HG03159 (cell line): Measurements from ENCODE around the gene DHX15.
"Not testable (repeated sequence)": the region's sequence is repeated elsewhere in the genome, so short reads cannot be mapped to it uniquely, and the experiment has no call there.

Source experiments
- ATAC-seq: cut with Tn5 transposase; IDR thresholded peaks from one replicate; pipeline ENCODE4 v1.9.1; 2021; ENCODE audit warnings: mild to moderate bottlenecking, moderate library complexity; ENCODE audit not compliant: unreplicated experiment

The DHX15 gene

GRCh38 chr4:24550441-24551175, 33.7 kb downstream of the DHX15 start:
- no peak for ATAC-seq

- no peak for ATAC-seq
Observed at GRCh38 chr4:24547979-24548378, 36.4 kb downstream of the DHX15 start.

GRCh38 chr4:24544208-24544988, 40.0 kb downstream of the DHX15 start:
- ATAC-seq, result no peak

GRCh38 chr4:24537025-24537424, 47.3 kb downstream of the DHX15 start:
- no peak for ATAC-seq

- no peak for ATAC-seq
Observed at GRCh38 chr4:24535399-24535798, 49.0 kb downstream of the DHX15 start.

GRCh38 chr4:24533364-24533763, 51.0 kb downstream of the DHX15 start:
- ATAC-seq, result no peak

- peak; percentile 62 for ATAC-seq
Observed at GRCh38 chr4:24529555-24529954, 54.8 kb downstream of the DHX15 start.

GRCh38 chr4:24527371-24527770, 57.0 kb downstream of the DHX15 start:
- no peak for ATAC-seq

GRCh38 chr4:24521544-24521943, 62.8 kb downstream of the DHX15 start:
- no peak for ATAC-seq

- no peak for ATAC-seq
Observed at GRCh38 chr4:24519649-24520048, 64.7 kb downstream of the DHX15 start.

- ATAC-seq, result no peak
Observed at GRCh38 chr4:24517676-24518075, 66.7 kb downstream of the DHX15 start.

- no peak for ATAC-seq
Observed at GRCh38 chr4:24516926-24517325, 67.4 kb downstream of the DHX15 start.

GRCh38 chr4:24515698-24516097, 68.7 kb downstream of the DHX15 start:
- ATAC-seq, result no peak

GRCh38 chr4:24514808-24515207, 69.5 kb downstream of the DHX15 start:
- ATAC-seq, result no peak

- no peak for ATAC-seq
Observed at GRCh38 chr4:24513718-24514117, 70.6 kb downstream of the DHX15 start.

GRCh38 chr4:24511371-24512063, 72.8 kb downstream of the DHX15 start:
- ATAC-seq, result no peak

- no peak for ATAC-seq
Observed at GRCh38 chr4:24510091-24510490, 74.3 kb downstream of the DHX15 start.

- no peak for ATAC-seq
Observed at GRCh38 chr4:24508541-24508940, 75.8 kb downstream of the DHX15 start.

GRCh38 chr4:24507439-24507838, 76.9 kb downstream of the DHX15 start:
- ATAC-seq, result no peak

GRCh38 chr4:24503090-24503489, 81.3 kb downstream of the DHX15 start:
- not testable (repeated sequence) for ATAC-seq

GRCh38 chr4:24497221-24497620, 87.1 kb downstream of the DHX15 start:
- ATAC-seq, result no peak

GRCh38 chr4:24496597-24496996, 87.8 kb downstream of the DHX15 start:
- no peak for ATAC-seq
